CD4-positive, alpha-beta memory T cell (primary cell): ENCODE data around the gene SNHG17. TPM values are rescaled to one million over a fixed set of nuclear protein-coding genes. Genes with fewer than 3 reads are reported as not detected.
A peak's percentile ranks its signal among the peaks of the same experiment; 100 is the strongest.
"Not testable (repeated sequence)": the region's sequence is repeated elsewhere in the genome, so short reads cannot be mapped to it uniquely, and the experiment has no call there.

ENCODE experiments used
- CTCF ChIA-PET: fragments of 350-600 bp; sonication (Branson Sonifier 250); formaldehyde crosslinking; loops from one replicate; lab custom pipeline; 2021; ENCODE audit warnings: inconsistent platforms; ENCODE audit not compliant: partially characterized antibody; lab: Charles Lee
- POLR2A ChIA-PET: fragments of 350-600 bp; sonication (Branson Sonifier 250); formaldehyde crosslinking; loops from one replicate; lab custom pipeline; 2021; ENCODE audit not compliant: partially characterized antibody; lab: Charles Lee
- DNase-seq, 5 donors: peaks; one replicate each; pipeline versions ENCODE4 v3.0.0 to v3.0.0-alpha.2; 2020 to 2022; ENCODE audit warnings: mixed read lengths in 1 of 5
- H3K27ac ChIP-seq: one replicate; pipeline ENCODE4 v1.7.0; 2013; ENCODE audit warnings: low read depth, low read length
- H3K27me3 ChIP-seq: 2 replicates; pipeline ENCODE4 v1.7.0; 2013; ENCODE audit warnings: mild to moderate bottlenecking, low read length, moderate library complexity; ENCODE audit not compliant: insufficient read depth
- H3K36me3 ChIP-seq: 2 replicates; pipeline ENCODE4 v1.7.0; 2013; ENCODE audit warnings: mild to moderate bottlenecking, low read length, moderate library complexity; ENCODE audit not compliant: insufficient read depth
- H3K4me1 ChIP-seq: 2 replicates; pipeline ENCODE4 v1.7.0; 2013; ENCODE audit warnings: mild to moderate bottlenecking, low read length, moderate library complexity; ENCODE audit not compliant: insufficient read depth
- H3K4me3 ChIP-seq, 2 donors: one replicate each; pipeline ENCODE4 v1.7.0; 2013; ENCODE audit warnings: low read length in 2 of 2, mild to moderate bottlenecking in 1 of 2
- H3K9me3 ChIP-seq, 2 donors: one replicate each; pipeline ENCODE4 v1.7.0; 2013; ENCODE audit warnings: low read length in 2 of 2, control low read depth in 1 of 2; ENCODE audit not compliant: control insufficient read depth in 1 of 2
- H3K27ac Mint-ChIP-seq, 7 donors: one replicate each; pipeline ENCODE4 v1.8.0; 2020 to 2021; ENCODE audit warnings: mixed read lengths in 7 of 7, mild to moderate bottlenecking in 6 of 7, inconsistent platforms in 3 of 7, moderate library complexity in 3 of 7
- H3K27me3 Mint-ChIP-seq, 2 donors: one replicate each; pipeline ENCODE4 v1.8.0; 2020 to 2021; ENCODE audit warnings: mixed read lengths in 2 of 2
- H3K36me3 Mint-ChIP-seq, 2 donors: one replicate each; pipeline ENCODE4 v1.8.0; 2020 to 2021; ENCODE audit warnings: mixed read lengths in 2 of 2, inconsistent platforms in 1 of 2, mild to moderate bottlenecking in 1 of 2
- H3K4me1 Mint-ChIP-seq, 4 donors: one replicate each; pipeline ENCODE4 v1.8.0; 2020 to 2021; ENCODE audit warnings: mixed read lengths in 4 of 4, mild to moderate bottlenecking in 1 of 4
- H3K4me3 Mint-ChIP-seq, 8 donors: one replicate each; pipeline ENCODE4 v1.8.0; 2020 to 2021; ENCODE audit warnings: mixed read lengths in 8 of 8, mild to moderate bottlenecking in 7 of 8, moderate library complexity in 6 of 8, inconsistent platforms in 3 of 8
- H3K9me3 Mint-ChIP-seq, 8 donors: one replicate each; pipeline ENCODE4 v1.8.0; 2020 to 2021; ENCODE audit warnings: mixed read lengths in 8 of 8, mild to moderate bottlenecking in 5 of 8, inconsistent platforms in 3 of 8, moderate library complexity in 1 of 8
- intact Hi-C: fragments of 100-400 bp; cut with micrococcal nuclease; formaldehyde crosslinking; loops from one replicate; pipeline ENCODE4 v1.15.1; 2023
- polyA plus RNA-seq, 2 donors: library from polyadenylated mRNA; unstranded; fragments of 300-500 nt; fragmentation: Illumina TruSeq; gene quantifications; one replicate each; pipeline ENCODE4 v1.2.3, GENCODE V29; 2021
- total RNA-seq, 2 experiments: library from RNA; stranded (reverse); gene quantifications; one replicate each; pipeline ENCODE4 v1.2.3, GENCODE V29; 2021

SNHG17 gene
- total and polyA plus RNA-seq, 4 experiments from 2014 or later, result 43.7 to 109 (median 47.9) TPM

DNA sequence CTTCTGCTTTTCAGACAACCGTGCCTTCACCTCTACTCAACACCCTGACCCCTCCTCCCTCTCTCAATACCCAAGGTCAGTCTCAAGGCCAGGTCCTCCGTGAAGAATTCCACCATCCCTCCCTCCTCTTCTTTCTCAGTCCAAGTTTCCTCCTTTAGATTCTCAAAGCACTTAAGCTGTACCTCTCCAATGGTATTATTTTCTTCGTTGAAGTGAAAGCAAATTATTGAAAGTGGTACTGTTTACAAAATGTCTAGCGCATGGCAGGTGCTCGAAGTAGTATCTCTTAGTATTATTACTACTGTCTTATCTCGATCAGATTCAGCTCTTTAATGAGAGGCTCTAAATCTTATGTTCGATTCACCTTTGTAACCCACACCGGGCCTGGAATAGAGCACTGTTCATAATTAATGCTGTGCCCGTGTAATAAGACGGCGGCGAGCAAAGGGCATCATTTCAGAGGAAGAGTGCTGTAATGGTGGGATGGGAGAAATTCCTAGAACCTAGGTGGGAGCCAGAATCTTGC, 36.9 kb upstream of the SNHG17 start:
- POLR2A ChIA-PET, result interaction anchor here (1.3 to 5.4 kb wide), 12 partner anchors 9 to 490 kb away, joined by 3 to 62 read pairs (median 5); partner anchors contain the start of genes ADIG, DHX35, RPRD1B and SNHG17

DNA sequence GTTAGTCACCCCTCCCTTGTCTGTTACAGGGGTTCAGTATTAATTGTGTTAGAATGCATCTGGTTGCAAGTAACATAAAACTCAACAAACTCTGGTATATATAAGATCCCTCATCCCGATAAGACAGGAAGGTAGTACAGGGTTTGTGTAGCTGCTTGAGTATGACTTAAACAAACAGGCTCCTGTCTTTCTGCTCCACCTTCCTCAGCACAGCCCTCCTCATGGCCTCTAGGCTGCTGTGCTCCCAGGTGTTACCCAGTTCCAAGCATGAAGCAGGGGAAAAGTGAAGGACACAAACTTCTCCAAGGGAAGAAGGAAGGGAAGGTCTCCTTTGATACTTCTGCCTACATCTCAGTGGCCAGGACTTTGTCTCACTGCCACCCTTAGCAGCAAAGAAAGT, 36.1 kb upstream of the SNHG17 start:
- Histone ChIP-seq H3K4me1 (peaks cover 39% of the 10 kb centered on the region), H3K27ac (peak overlapping the region; percentile 88)
- POLR2A ChIA-PET, result interaction anchor here (3.9 to 5.4 kb wide), 2 partner anchors 24 to 37 kb away, joined by 42 to 62 read pairs; partner anchors contain the start of gene SNHG17

More for the DNA sequence above, 36.9 kb upstream of the SNHG17 start:
- peak in 1 of 5 donors; percentile 6 for DNase-seq
- Histone ChIP-seq H3K4me1 (peaks cover 46% of the 10 kb centered on the region), H3K36me3 (no peaks in the 10 kb centered on the region), H3K4me3 (peak overlapping the region; percentile 71 to 75), H3K27me3 (no peaks in the 10 kb centered on the region), H3K27ac (peak overlapping the region; percentile 88), H3K9me3 (no peaks in the 10 kb centered on the region)
- Mint-ChIP-seq H3K27ac (peak overlapping the region; percentile 86 to 98 (median 94)), H3K4me3 (peak overlapping the region; percentile 87 to 92 (median 90)), H3K4me1 (peaks cover 31 to 52% (median 42%) of the 10 kb centered on the region in 4 donors), H3K9me3 (no peaks in the 10 kb centered on the region), H3K27me3 (no peaks in the 10 kb centered on the region), H3K36me3 (peaks cover 8 to 10% of the 10 kb centered on the region in 2 donors)
- intact Hi-C loops, result loop anchor here (1.0 to 2.0 kb wide), 4 partner anchors 26 to 455 kb away; partner anchors contain the start of genes ACTR5, FAM83D and SNHG17
- CTCF ChIA-PET, result interaction anchor here (0.9 to 4.6 kb wide), 7 partner anchors 14 to 490 kb away, joined by 3 to 49 read pairs (median 5); partner anchors contain the start of genes DHX35 and SNHG17

DNA sequence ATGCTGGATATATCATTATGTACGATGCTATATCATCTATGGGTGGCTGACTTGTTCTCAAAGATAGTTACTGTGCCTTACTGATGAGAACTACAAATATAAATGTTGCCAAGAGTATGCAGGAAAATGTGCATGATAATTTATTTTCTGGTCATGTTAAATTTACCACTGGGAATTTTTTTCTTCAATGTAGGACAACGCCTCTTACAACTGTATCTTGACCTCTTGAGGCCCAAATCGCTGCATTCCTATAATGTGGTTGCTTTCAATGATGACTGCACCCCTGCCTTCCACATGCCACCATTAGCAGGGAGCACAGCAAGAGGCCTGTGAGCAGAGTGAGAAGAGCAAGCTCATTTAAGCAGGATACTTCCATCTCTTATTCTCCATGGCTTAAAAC, 31.9 kb upstream of the SNHG17 start:
- H3K4me1 ChIP-seq, result peaks cover 4% of the 10 kb centered on the region
- intact Hi-C loops, result no loop called here
- no peaks in the 10 kb centered on the region for H3K27me3 ChIP-seq
- Mint-ChIP-seq H3K36me3 (no peaks in the 10 kb centered on the region), H3K4me3 (no peak overlapping the region), H3K27ac (no peak overlapping the region), H3K27me3 (no peaks in the 10 kb centered on the region), H3K9me3 (no peaks in the 10 kb centered on the region), H3K4me1 (peaks cover 3 to 4% (median 4%) of the 10 kb centered on the region in 4 donors)
- H3K4me3 ChIP-seq, result no peak overlapping the region
- CTCF ChIA-PET, result no interaction called here
- no peaks in the 10 kb centered on the region for H3K9me3 ChIP-seq
- POLR2A ChIA-PET, result interaction anchor here (1.1 kb wide), 1 partner anchor 20 kb away, joined by 3 read pairs; no protein-coding TSS in a partner anchor
- no peak overlapping the region for H3K27ac ChIP-seq
- no peak for DNase-seq
- H3K36me3 ChIP-seq, result no peaks in the 10 kb centered on the region

More for the DNA sequence above, 36.1 kb upstream of the SNHG17 start:
- peak overlapping the region in 6 of 7 donors; percentile 43 to 98 (median 90) for H3K27ac Mint-ChIP-seq
- intact Hi-C loops, result no loop called here
- no peaks in the 10 kb centered on the region for H3K9me3 Mint-ChIP-seq
- Histone ChIP-seq H3K4me3 (no peak overlapping the region), H3K9me3 (no peaks in the 10 kb centered on the region), H3K36me3 (no peaks in the 10 kb centered on the region), H3K27me3 (no peaks in the 10 kb centered on the region)
- peaks cover 8 to 10% of the 10 kb centered on the region in 2 donors for H3K36me3 Mint-ChIP-seq
- CTCF ChIA-PET, result interaction anchor here (1.0 to 4.6 kb wide), 4 partner anchors 9 to 37 kb away, joined by 3 to 49 read pairs (median 20); partner anchors contain the start of gene SNHG17
- H3K27me3 Mint-ChIP-seq, result no peaks in the 10 kb centered on the region
- H3K4me1 Mint-ChIP-seq, result peaks cover 26 to 44% (median 38%) of the 10 kb centered on the region in 4 donors
- H3K4me3 Mint-ChIP-seq, result peak overlapping the region in 1 of 8 donors; percentile 90
- no peak for DNase-seq

DNA sequence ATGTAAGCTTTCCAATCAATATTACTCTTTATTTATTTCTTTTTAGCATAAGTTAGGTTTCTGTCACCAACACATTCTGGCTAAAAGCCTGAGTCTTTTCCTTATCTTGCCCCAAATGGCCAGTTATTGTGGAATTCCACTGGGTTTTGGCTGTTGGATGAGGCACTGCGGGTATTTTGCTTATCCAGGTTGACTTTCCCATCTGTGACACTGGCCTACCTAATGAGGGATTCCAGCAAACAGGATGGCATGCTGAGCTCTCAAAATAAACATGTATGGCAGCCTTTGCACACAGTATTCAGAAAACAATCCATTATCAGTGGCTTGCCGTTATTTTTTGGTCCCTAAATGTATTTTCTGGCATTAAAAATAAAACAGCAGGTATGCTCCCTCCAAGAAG, 31.0 kb upstream of the SNHG17 start:
- Mint-ChIP-seq H3K27ac (no peak overlapping the region), H3K4me3 (no peak overlapping the region), H3K4me1 (no peaks in the 10 kb centered on the region), H3K27me3 (no peaks in the 10 kb centered on the region), H3K36me3 (no peaks in the 10 kb centered on the region), H3K9me3 (no peaks in the 10 kb centered on the region)
- intact Hi-C loops, result no loop called here
- no peaks in the 10 kb centered on the region for H3K27me3 ChIP-seq
- ChIA-PET POLR2A (no interaction called here), CTCF (interaction anchor here (1.2 kb wide), 1 partner anchor 20 kb away, joined by 3 read pairs; no protein-coding TSS in a partner anchor)
- no peak overlapping the region for H3K27ac ChIP-seq
- H3K9me3 ChIP-seq, result no peaks in the 10 kb centered on the region
- no peak for DNase-seq
- no peaks in the 10 kb centered on the region for H3K4me1 ChIP-seq
- no peaks in the 10 kb centered on the region for H3K36me3 ChIP-seq
- no peak overlapping the region for H3K4me3 ChIP-seq

DNA sequence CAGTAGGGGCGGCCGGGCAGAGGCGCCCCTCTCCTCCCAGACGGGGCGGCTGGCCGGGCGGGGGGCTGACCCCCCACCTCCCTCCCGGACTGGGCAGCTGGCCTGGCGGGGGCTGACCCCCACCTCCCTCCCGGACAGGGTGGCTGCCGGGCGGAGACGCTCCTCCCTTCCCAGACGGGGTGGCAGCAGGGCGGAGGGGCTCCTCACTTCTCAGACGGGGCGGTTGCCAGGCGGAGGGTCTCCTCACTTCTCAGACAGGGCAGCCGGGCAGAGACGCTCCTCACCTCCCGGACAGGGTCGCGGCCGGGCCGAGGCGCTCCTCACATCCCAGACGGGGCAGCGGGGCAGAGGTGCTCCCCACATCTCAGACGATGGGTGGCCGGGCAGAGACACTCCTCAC, 26.4 kb upstream of the SNHG17 start:
- POLR2A ChIA-PET, H3K4me3 ChIP-seq, DNase-seq: not testable (repeated sequence)

DNA sequence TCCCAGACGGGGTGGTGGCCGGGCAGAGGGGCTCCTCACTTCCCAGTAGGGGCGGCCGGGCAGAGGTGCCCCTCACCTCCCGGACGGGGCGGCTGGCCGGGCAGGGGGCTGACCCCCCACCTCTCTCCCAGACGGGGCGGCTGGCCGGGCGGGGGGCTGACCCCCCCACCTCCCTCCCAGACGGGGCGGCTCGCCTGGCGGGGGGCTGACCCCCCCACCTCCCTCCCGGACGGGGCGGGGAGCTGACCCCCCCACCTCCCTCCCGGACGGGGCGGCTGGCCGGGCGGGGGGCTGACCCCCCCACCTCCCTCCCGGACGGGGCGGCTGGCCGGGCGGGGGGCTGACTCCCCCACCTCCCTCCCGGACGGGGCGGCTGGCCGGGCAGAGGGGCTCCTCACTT, 26.0 kb upstream of the SNHG17 start:
- DNase-seq, H3K27ac ChIP-seq, H3K27me3 Mint-ChIP-seq, H3K4me3 Mint-ChIP-seq, H3K4me1 ChIP-seq, H3K27ac Mint-ChIP-seq, CTCF ChIA-PET, H3K9me3 ChIP-seq, H3K36me3 ChIP-seq, POLR2A ChIA-PET, intact Hi-C loops, H3K9me3 Mint-ChIP-seq, H3K27me3 ChIP-seq, H3K4me1 Mint-ChIP-seq, H3K36me3 Mint-ChIP-seq, H3K4me3 ChIP-seq: not testable (repeated sequence)

More for the DNA sequence above, 26.4 kb upstream of the SNHG17 start:
- H3K27me3 ChIP-seq, H3K4me1 ChIP-seq, intact Hi-C loops, CTCF ChIA-PET, H3K9me3 Mint-ChIP-seq, H3K27ac ChIP-seq, H3K4me3 Mint-ChIP-seq, H3K27ac Mint-ChIP-seq, H3K9me3 ChIP-seq, H3K4me1 Mint-ChIP-seq, H3K36me3 ChIP-seq, H3K36me3 Mint-ChIP-seq, H3K27me3 Mint-ChIP-seq: not testable (repeated sequence)

GRCh38 chr20:38460631-38461030, 25.5 kb upstream of the SNHG17 start:
- H3K27me3 ChIP-seq, H3K36me3 ChIP-seq, H3K27ac Mint-ChIP-seq, H3K36me3 Mint-ChIP-seq, H3K27me3 Mint-ChIP-seq, POLR2A ChIA-PET, DNase-seq, H3K4me3 ChIP-seq, H3K4me1 ChIP-seq, intact Hi-C loops, H3K4me1 Mint-ChIP-seq, H3K9me3 Mint-ChIP-seq, H3K9me3 ChIP-seq, H3K4me3 Mint-ChIP-seq, H3K27ac ChIP-seq: not testable (repeated sequence)
- CTCF ChIA-PET, result interaction anchor here (0.7 kb wide), 1 partner anchor 43 kb away, joined by 3 read pairs; no protein-coding TSS in a partner anchor
